Measurements from ENCODE around the gene RFX1.
"Not testable (repeated sequence)": the region's sequence is repeated elsewhere in the genome, so short reads cannot be mapped to it uniquely, and the experiment has no call there.

Gene RFX1

DNA sequence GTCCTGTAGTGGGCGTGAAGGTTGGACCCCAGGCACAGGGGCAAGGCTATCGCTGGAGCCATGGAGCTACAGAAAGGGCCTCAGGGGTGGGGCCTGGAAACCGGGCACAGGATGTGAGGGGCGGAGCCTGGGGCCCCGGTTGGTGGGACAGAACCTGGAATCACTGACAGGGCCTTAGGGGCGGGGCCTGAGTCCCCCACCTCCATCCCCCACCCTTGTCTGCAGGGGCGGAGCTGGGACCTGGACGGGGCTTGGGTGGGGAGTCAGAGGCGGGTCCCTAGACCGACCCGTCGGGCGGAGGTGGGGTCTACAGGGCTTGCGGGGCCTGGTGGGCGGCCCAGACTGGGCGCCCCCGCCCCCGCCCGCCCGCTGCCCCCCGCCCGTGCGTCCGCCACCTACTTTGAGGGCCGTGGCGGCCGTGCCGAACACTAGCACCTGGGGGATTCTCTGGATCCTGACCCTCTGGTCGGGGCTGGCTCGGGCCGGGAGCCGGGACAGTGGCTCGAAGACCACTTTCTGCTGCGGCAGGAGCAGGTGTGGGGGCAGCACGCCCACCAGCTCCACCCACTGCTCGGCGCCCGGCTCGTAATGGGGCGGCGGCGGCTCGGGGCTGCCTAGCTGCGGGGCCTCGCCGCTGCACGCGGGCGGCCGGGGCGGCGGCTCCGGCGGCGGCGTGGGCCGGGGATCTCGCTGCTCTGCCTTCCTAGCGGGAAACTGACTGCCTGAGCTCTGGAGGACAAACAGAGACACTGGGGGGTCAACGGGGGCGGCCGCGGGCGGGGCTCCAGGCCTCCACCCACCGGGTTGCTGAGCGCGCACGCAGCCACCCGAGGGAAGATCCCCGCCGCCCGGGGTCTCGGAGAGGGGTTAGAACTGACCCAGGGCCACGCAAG, 27.5 kb downstream of the RFX1 start:
- no peak for DNase-seq (ENCODE audit: low read depth)
- TF ChIP-seq, protein P1, sequence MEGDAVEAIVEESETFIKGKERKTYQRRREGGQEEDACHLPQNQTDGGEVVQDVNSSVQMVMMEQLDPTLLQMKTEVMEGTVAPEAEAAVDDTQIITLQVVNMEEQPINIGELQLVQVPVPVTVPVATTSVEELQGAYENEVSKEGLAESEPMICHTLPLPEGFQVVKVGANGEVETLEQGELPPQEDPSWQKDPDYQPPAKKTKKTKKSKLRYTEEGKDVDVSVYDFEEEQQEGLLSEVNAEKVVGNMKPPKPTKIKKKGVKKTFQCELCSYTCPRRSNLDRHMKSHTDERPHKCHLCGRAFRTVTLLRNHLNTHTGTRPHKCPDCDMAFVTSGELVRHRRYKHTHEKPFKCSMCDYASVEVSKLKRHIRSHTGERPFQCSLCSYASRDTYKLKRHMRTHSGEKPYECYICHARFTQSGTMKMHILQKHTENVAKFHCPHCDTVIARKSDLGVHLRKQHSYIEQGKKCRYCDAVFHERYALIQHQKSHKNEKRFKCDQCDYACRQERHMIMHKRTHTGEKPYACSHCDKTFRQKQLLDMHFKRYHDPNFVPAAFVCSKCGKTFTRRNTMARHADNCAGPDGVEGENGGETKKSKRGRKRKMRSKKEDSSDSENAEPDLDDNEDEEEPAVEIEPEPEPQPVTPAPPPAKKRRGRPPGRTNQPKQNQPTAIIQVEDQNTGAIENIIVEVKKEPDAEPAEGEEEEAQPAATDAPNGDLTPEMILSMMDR (IDR thresholded peaks at IDR 0.05; ENCODE audit: low read depth, low read length, missing control alignments): no peak
- H3K4me3 ChIP-seq (ENCODE audit: low read depth, low read length): no peak overlapping the region

DNA sequence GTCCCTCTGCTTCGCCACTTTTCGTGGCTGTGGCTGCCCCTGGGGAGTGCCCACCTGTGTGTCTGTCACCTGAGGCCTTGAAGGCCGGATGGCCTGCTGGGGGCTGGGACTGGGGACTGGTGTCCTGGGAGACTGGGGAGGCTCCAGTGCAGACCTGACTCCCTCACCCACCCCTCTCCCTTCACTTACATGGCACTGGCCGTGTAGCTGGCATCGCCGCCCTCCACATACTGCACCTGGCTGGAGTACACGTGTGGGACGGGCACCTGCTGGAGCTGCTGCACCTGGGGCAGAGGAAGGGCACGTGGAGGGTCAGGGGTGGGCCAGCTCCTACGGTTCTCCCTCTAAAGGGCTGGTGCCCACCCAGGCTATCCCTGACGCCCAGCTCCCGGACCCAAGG, 28.3 kb downstream of the RFX1 start:
- no peak for DNase-seq (ENCODE audit: low read depth)
- TF ChIP-seq, protein P1 (IDR thresholded peaks at IDR 0.05; ENCODE audit: low read depth, low read length, missing control alignments): no peak
- no peak overlapping the region for H3K4me3 ChIP-seq (ENCODE audit: low read depth, low read length)

DNA sequence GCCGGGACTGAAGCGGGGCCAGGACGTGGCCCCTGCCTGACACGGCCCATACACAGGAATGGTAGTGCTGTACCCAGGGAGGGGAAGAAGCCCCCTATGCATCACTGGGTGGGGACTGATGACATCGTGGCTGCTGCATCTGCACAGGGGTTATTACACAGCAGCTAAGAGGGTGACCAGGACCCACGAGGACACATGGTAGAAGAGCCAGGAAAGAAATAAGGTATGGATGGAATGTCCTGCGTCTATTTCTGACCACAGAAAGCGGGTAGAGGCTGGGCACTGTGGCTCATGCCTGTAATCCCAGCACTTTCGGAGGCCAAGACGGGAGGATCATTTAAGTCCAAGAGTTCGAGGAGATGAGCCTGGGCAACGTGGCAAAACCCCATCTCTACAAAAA, 29.7 kb downstream of the RFX1 start:
- TF ChIP-seq, protein P1 (IDR thresholded peaks at IDR 0.05; ENCODE audit: low read depth, low read length, missing control alignments): no peak
- DNase-seq (ENCODE audit: low read depth): no peak
- no peak overlapping the region for H3K4me3 ChIP-seq (ENCODE audit: low read depth, low read length)

DNA sequence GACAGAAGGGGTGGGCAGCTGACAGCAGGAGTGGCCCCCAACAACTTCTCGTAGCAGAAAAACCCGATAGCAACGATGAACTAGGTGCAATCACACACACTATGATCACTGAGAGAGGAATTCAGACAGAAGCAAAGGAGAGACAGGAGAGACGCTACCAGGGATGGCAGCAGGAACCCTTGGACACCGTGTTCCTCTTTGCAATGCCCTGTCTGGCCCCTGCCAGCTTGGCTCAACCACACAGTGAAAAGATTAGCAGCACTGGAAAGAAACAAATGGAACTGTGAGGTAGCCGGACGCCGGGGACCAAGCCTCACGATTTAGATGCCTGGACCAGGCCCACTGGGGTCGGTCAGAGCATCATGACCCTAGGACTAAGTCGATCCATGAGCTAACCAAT, 30.2 kb downstream of the RFX1 start:
- no peak overlapping the region for H3K4me3 ChIP-seq (ENCODE audit: low read depth, low read length)
- no peak for DNase-seq (ENCODE audit: low read depth)
- TF ChIP-seq, protein P1 (IDR thresholded peaks at IDR 0.05; ENCODE audit: low read depth, low read length, missing control alignments): no peak

DNA sequence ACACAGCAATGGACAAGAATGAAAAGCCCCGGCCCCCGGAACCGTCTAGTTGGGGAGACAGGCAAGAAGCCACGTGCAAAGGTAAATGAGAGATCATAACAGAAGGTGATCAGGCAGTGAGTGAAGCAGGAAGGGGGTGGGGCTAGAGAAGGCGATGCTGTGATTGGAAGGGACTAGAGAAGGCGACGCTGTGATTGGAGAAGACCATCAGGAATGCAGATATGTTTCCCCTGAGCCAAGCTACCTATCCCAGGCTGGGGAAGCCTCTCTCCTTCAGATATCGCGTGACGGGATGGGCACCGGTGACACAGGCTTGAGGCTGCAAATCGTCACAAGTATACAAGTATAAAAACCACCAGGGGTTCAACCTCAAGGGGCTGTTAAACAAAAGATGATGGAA, 32.0 kb downstream of the RFX1 start:
- TF ChIP-seq, protein P1 (IDR thresholded peaks at IDR 0.05; ENCODE audit: low read depth, low read length, missing control alignments): no peak
- no peak for DNase-seq (ENCODE audit: low read depth)
- no peak overlapping the region for H3K4me3 ChIP-seq (ENCODE audit: low read depth, low read length)

DNA sequence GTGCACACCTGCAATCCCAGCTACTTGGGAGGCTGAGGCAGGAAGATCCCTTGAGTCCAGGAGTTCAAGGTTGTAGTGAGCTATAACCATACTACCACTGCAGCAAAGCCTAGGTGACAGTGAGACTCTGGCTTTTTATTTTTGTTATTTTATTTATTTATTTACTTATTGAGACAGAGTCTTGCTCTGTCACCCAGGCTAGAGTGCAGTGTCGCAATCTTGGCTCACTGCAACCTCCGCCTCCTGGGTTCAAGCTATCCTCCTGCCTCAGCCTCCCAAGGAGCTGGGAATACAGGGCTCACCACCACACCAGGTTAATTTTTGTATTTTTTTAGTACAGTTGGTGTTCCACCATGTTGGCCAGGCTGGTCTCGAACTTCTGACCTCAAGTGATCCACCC, 32.6 kb downstream of the RFX1 start:
- not testable (repeated sequence) for DNase-seq (ENCODE audit: low read depth); H3K4me3 ChIP-seq (ENCODE audit: low read depth, low read length)

DNA sequence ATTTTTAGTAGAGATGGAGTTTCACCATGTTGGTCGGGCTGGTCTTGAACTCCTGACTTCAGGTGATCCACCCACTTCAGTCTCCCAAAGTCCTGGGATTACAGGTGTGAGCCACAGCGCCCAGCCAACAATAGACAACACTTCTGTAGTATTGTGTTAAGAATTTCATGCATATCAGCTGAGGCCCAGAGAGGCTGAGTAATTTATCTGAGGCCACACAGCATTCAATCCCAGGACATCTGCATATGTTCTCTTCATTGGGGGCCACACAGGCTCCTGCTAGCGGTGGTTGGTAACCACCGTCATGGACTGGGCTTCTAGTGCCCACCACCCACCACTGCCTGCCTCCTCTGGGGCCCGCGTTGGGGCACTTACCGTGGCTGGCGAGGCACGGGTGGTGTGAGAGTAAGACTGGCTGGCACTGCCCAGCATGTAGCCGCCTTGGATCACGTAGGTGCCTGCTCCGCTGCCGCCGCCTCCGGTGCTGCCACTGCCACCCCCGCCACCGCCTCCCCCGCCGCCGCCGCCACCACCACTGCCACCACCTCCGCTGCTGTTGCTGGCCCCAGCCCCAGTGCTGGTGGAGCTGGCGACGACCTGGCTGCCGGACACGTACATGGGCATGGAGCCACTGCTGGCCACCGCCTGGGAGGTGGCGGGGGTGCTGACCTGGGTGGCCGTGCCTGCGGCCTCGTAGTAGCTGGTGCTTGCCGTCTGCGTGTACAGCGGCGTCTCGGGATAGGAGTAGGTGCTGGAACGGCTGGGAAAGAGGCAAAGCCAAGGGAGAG, 33.6 kb downstream of the RFX1 start:
- TF ChIP-seq, protein P1 (IDR thresholded peaks at IDR 0.05; ENCODE audit: low read depth, low read length, missing control alignments): no peak
- H3K4me3 ChIP-seq (ENCODE audit: low read depth, low read length): no peak overlapping the region
- DNase-seq (ENCODE audit: low read depth): no peak

DNA sequence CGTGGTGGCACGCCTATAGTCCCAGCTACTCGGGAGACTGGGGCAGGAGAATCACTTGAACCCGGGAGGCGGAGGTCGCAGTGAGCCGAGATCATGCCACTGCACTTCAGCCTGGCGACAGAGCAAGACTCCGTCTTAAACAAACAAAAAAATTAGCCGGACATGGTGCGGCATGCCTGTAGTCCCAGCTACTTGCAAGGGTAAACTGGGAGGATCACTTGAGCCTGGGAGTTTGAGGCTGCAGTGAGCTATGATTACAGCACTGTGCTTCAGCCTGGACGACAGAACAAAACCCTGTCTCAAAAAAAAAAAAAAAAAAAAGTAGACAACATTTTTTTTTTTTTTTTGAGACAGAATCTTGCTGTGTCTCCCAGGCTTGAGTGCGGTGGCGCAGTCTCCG, 34.3 kb downstream of the RFX1 start:
- H3K4me3 ChIP-seq (ENCODE audit: low read depth, low read length); DNase-seq (ENCODE audit: low read depth): not testable (repeated sequence)

All from GM12864 (cell line).